Stomach (tissue), 9 donors: ENCODE data around the gene HOXB7. TPM values are rescaled to one million over a fixed set of nuclear protein-coding genes. Genes with fewer than 3 reads are reported as not detected.

Experiments used
- DNase-seq, 2 donors: peaks; one replicate each; pipeline versions ENCODE4 v3.0.0 to v3.0.0-alpha.2; 2013 to 2019
- H3K27ac ChIP-seq, 5 donors: fragments of 200-600 bp in 4 of 5; sonication (generic) in 4 of 5; one replicate each; pipeline ENCODE4 v1.5.1; 2013 to 2019; ENCODE audit warnings: mild to moderate bottlenecking in 1 of 5, moderate library complexity in 1 of 5
- H3K27me3 ChIP-seq, 3 donors: fragments of 200-600 bp; sonication (generic); one replicate each; pipeline ENCODE4 v1.5.1; 2017 to 2019; ENCODE audit warnings: mixed run types in 1 of 3
- H3K36me3 ChIP-seq, 4 donors: fragments of 200-600 bp; sonication (generic); 1 replicate in 3 of 4; 2 replicates in 1 of 4; pipeline ENCODE4 v1.5.1; 2016 to 2019
- H3K4me1 ChIP-seq, 4 donors: fragments of 200-600 bp; sonication (generic); one replicate each; pipeline ENCODE4 v1.5.1; 2016 to 2019
- H3K4me3 ChIP-seq, 4 donors: fragments of 200-600 bp; sonication (generic) in 3 of 4; one replicate each; pipeline ENCODE4 v1.5.1; 2016 to 2019; ENCODE audit warnings: mild to moderate bottlenecking in 1 of 4
- H3K9me3 ChIP-seq, 4 donors: fragments of 200-600 bp; sonication (generic); one replicate each; pipeline ENCODE4 v1.5.1; 2016 to 2019
- CTCF ChIP-seq, 7 experiments: fragments of 450-650 bp in 4 of 7; fragments of 200-600 bp in 3 of 7; sonication (generic) in 3 of 7; IDR thresholded peaks; one replicate each; pipeline ENCODE4 v1.5.1; 2016 to 2019; ENCODE audit warnings: antibody characterized with exemption in 7 of 7, control low read depth in 2 of 7, mild to moderate bottlenecking in 1 of 7
- EP300 ChIP-seq: sonication (generic); formaldehyde crosslinking; IDR thresholded peaks from one replicate; pipeline ENCODE4 v1.6.1; 2017; ENCODE audit warnings: antibody characterized with exemption
- POLR2A ChIP-seq, 4 donors: fragments of 450-650 bp; IDR thresholded peaks; one replicate each; pipeline ENCODE4 v1.6.1; 2016; ENCODE audit warnings: antibody characterized with exemption in 4 of 4, control low read depth in 2 of 4, mild to moderate bottlenecking in 1 of 4, moderate library complexity in 1 of 4
- POLR2AphosphoS5 ChIP-seq, 3 donors: sonication (generic); formaldehyde crosslinking; IDR thresholded peaks; one replicate each; pipeline ENCODE4 v1.6.1; 2016; ENCODE audit warnings: antibody characterized with exemption in 3 of 3
- WGBS, 5 donors: extraction: QIAGEN DNeasy Blood & Tissue Kit in 3 of 5; methylation state at CpG; one replicate each; pipeline versions ENCODE4 v1.1.5 to v1.1.7; 2013 to 2018; 5-methylcytosine and 5-hydroxymethylcytosine counted together
- intact Hi-C: fragments of 100-400 bp; cut with DNase I; formaldehyde crosslinking; loops from one replicate; pipeline ENCODE4 v1.15.1; 2023; ENCODE audit warnings: low total_unique reads
- polyA plus RNA-seq, 3 donors: library from polyadenylated mRNA; stranded (reverse); fragments of 200-250 nt; gene quantifications; one replicate each; pipeline ENCODE4 v1.2.3, GENCODE V29; 2013
- total RNA-seq, 5 donors: library from RNA; depleted of rRNA; stranded (reverse); fragments of >200 nt; gene quantifications; one replicate each; pipeline versions ENCODE4 v1.1.0 to v1.2.3, GENCODE V29; 2014 to 2016
- donor health status: healthy with polysubstance abuse.
- donor health status: Bipolar disorder and iron deficiency.
- donor health status: healthy.

Gene HOXB7
- total and polyA plus RNA-seq, 8 donors: 1.0 to 16.5 (median 2.6) TPM

- 24 to 41% (median 35%) methylated on average over 6 of the region's 6 CpGs for whole genome bisulfite sequencing, 5 donors
- Histone ChIP-seq H3K27ac (no peak overlapping the region), H3K9me3 (no peaks in the 10 kb centered on the region), H3K36me3 (no peaks in the 10 kb centered on the region), H3K4me3 (no peak overlapping the region), H3K4me1 (peaks cover 0 to 34% (median 22%) of the 10 kb centered on the region in 4 donors), H3K27me3 (peaks cover 35 to 100% (median 86%) of the 10 kb centered on the region in 3 donors)
- intact Hi-C loops: no loop called here
- no peak for DNase-seq
- TF ChIP-seq CTCF (IDR thresholded peaks at IDR 0.05) (no peak), EP300 (no peak), POLR2AphosphoS5 (IDR thresholded peaks at IDR 0.05) (no peak), POLR2A (IDR thresholded peaks at IDR 0.05) (no peak)
Measured at GRCh38 chr17:48644910-48645557, 34.2 kb upstream of the HOXB7 start.

GRCh38 chr17:48644159-48644558 lies 33.3 kb upstream of the HOXB7 start:
- peaks cover 36 to 100% (median 94%) of the 10 kb centered on the region in 3 donors for H3K27me3 ChIP-seq
- 61 to 68% (median 67%) methylated on average over 1 of the region's 1 CpG for WGBS, 5 donors
- H3K36me3 ChIP-seq: no peaks in the 10 kb centered on the region
- no peak for DNase-seq
- intact Hi-C loops: no loop called here
- H3K4me1 ChIP-seq: peaks cover 0 to 34% (median 22%) of the 10 kb centered on the region in 4 donors
- no peak overlapping the region for H3K27ac ChIP-seq
- TF ChIP-seq POLR2A (IDR thresholded peaks at IDR 0.05): no peak
- no peak overlapping the region for H3K4me3 ChIP-seq
- H3K9me3 ChIP-seq: no peaks in the 10 kb centered on the region

- H3K9me3 ChIP-seq: no peaks in the 10 kb centered on the region
- TF ChIP-seq CTCF (IDR thresholded peaks at IDR 0.05): no peak
- no peak for TF ChIP-seq POLR2AphosphoS5 (IDR thresholded peaks at IDR 0.05)
- TF ChIP-seq POLR2A (IDR thresholded peaks at IDR 0.05): no peak
- TF ChIP-seq EP300: no peak
- H3K36me3 ChIP-seq: no peaks in the 10 kb centered on the region
- peaks cover 0 to 34% (median 22%) of the 10 kb centered on the region in 4 donors for H3K4me1 ChIP-seq
- H3K4me3 ChIP-seq: no peak overlapping the region
- intact Hi-C loops: no loop called here
- H3K27me3 ChIP-seq: peaks cover 41 to 100% (median 94%) of the 10 kb centered on the region in 3 donors
- DNase-seq: no peak
- H3K27ac ChIP-seq: no peak overlapping the region
Measured at GRCh38 chr17:48643697-48644012, 32.8 kb upstream of the HOXB7 start.

GRCh38 chr17:48642843-48643696 lies 32.3 kb upstream of the HOXB7 start:
- TF ChIP-seq CTCF (IDR thresholded peaks at IDR 0.05): no peak
- TF ChIP-seq EP300: no peak
- no peak for TF ChIP-seq POLR2AphosphoS5 (IDR thresholded peaks at IDR 0.05)
- TF ChIP-seq POLR2A (IDR thresholded peaks at IDR 0.05): no peak
- no peak overlapping the region for H3K27ac ChIP-seq
- H3K27me3 ChIP-seq: peaks cover 41 to 100% (median 94%) of the 10 kb centered on the region in 3 donors
- WGBS, 5 donors: 22 to 34% (median 28%) methylated on average over 22 to 23 of the region's 23 CpGs
- peaks cover 0 to 34% (median 22%) of the 10 kb centered on the region in 4 donors for H3K4me1 ChIP-seq
- no peaks in the 10 kb centered on the region for H3K36me3 ChIP-seq
- no peaks in the 10 kb centered on the region for H3K9me3 ChIP-seq
- no peak overlapping the region for H3K4me3 ChIP-seq
- DNase-seq: no peak
- intact Hi-C loops: no loop called here
